ENCODE data around the gene KIAA0930.

DNA sequence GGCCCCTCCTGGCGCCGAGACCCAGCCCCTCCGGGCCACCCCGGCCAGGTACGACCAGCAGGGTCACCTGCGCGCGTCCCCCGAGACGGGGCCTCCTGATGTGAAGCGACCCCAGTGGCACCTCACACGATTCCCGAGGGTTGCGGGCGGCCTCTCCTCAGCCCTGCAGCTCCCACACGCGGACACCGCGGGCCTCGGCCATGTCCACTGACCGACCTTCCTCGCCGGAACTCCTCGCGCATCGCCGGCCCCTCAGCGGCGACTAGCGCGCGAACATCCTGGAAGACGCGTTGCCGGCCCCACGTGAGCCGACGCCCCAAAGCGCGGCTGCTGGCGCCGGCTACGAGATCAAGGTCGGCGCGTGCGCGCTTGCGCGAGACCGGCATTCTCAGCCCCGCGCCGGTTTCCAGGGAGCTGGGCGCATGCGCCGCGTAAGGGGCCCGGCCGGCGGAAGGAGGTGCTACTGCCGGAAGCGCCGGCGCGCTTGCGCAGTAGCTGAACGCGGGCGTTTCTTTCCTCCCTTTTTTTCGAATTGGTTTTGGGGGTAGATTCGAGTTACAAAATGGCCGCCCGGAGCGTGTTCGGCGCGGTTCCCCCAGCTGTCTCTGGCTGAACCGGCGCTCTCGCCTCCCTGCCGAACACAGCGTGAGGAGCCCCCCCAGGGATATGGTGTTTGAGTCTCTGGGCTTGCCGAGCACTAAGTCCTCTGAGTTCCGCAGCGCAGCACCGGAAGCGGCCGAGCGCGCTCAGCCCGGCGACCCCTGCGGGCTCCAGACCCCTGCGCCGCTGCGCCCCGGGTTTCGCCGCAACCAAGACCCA is 77.0 kb downstream of the KIAA0930 start, which contains the start of gene NUP50:
- no peak for TF ChIP-seq EZH2 (IDR thresholded peaks at IDR 0.05; ENCODE audit: insufficient read depth, poor library complexity, severe bottlenecking)
- TF ChIP-seq EZH2phosphoT487 (IDR thresholded peaks at IDR 0.05; ENCODE audit: insufficient read depth, low read depth), result no peak

Data from GM23248 (cell line).